Measurements from ENCODE around the gene VASN. TPM values are rescaled to one million over a fixed set of nuclear protein-coding genes. Genes with fewer than 3 reads are reported as not detected.

The VASN gene
- total RNA-seq = 10 to 100 TPM; 10.4 to 12.1 TPM
- polyA plus RNA-seq (2013, experiment 1 of 2) = 11.5 TPM
- 11.6 TPM for polyA plus RNA-seq (2013, experiment 2 of 2)
- long read RNA-seq, experiment 1, partial matches to known transcripts = 4 of 6 reads
- long read RNA-seq, experiment 1, other reads (novel, unspliced or antisense) = 0 of 6 reads
- long read RNA-seq, experiment 2, transcript VASN-201 (2 exons, 2,806 nt) = major isoform, 19 of 26 reads
- long read RNA-seq, experiment 2, partial matches to known transcripts = 7 of 26 reads
- long read RNA-seq, experiment 2, other reads (novel, unspliced or antisense) = 0 of 26 reads
- long read RNA-seq, experiment 3, transcript VASN-201 (2 exons, 2,806 nt) = major isoform, 45 of 50 reads
- long read RNA-seq, experiment 3, partial matches to known transcripts = 0 of 50 reads
- long read RNA-seq, experiment 3, other reads (novel, unspliced or antisense) = 5 of 50 reads
- long read RNA-seq, experiment 4, partial matches to known transcripts = 0 of 1 reads
- long read RNA-seq, experiment 4, other reads (novel, unspliced or antisense) = 1 of 1 reads

DNA sequence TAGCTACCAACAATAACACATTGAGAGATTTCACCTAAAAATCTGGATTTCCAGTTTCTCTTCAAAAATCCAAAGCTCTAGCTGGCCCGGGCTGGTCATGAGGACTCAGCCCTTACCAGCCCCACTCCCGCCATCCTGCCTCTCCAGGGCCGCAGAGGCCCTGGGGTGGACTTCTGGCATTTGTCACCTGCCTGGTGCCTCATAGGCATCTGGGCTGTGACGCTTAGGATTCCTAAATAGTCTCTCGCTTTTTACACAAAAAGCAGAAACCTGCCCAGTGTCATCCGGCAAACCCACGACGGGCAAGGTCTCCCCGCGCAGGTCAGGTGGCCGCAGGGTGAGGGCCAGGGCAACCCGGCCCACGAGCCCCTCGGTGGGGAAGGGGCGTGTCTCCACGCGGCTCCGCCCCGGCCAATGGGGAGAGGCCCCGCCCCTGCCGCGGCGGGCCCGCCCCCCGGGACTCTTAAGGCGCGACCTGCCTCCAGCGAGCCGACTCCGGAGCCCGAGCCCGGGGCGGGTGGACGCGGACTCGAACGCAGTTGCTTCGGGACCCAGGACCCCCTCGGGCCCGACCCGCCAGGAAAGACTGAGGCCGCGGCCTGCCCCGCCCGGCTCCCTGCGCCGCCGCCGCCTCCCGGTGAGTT, at the start of gene VASN:
Gene VASN (plus strand): TSS at position 492 of the 644 bp plus-strand sequence. CDS start 9,030 bp downstream, outside the sequence.
- Histone ChIP-seq H3K9ac (ENCODE audit: extremely low read depth, low read length, poor library complexity, severe bottlenecking) (peak within 1 kb of the TSS; percentile 64), H3K36me3 (ENCODE audit: control insufficient read depth, insufficient read depth, low read length) (no peaks in the 10 kb centered on the region), H3K27me3 (ENCODE audit: control insufficient read depth, insufficient read depth, low read length, poor library complexity, severe bottlenecking) (no peaks in the 10 kb centered on the region), H3K27ac (ENCODE audit: low read depth, low read length) (no peak within 1 kb of the TSS), H3K9me3 (ENCODE audit: control insufficient read depth, low read length) (no peaks in the 10 kb centered on the region), H3K4me1 (ENCODE audit: control insufficient read depth, insufficient read depth, low read length) (peaks cover 25% of the 10 kb centered on the region), H3K4me3 (ENCODE audit: low read length) (peak within 1 kb of the TSS; percentile 82)
- no peak for TF ChIP-seq CTCF (conservative IDR thresholded peaks at IDR 0.05)
- Mint-ChIP-seq H3K27ac (peak within 1 kb of the TSS; percentile 48), H3K4me1 (peaks cover 21% of the 10 kb centered on the region), H3K9me3 (no peaks in the 10 kb centered on the region), H3K27me3 (ENCODE audit: insufficient read depth) (no peaks in the 10 kb centered on the region), H3K36me3 (ENCODE audit: low read depth) (no peaks in the 10 kb centered on the region), H3K4me3 (peak within 1 kb of the TSS; percentile 71)
- peak; percentile 92 for DNase-seq
- 10 to 14% methylated on average over 20 to 50 of the region's 50 CpGs for WGBS, 2 experiments (ENCODE audit: insufficient coverage in 1 of 2, insufficient read length in 1 of 2)

DNA sequence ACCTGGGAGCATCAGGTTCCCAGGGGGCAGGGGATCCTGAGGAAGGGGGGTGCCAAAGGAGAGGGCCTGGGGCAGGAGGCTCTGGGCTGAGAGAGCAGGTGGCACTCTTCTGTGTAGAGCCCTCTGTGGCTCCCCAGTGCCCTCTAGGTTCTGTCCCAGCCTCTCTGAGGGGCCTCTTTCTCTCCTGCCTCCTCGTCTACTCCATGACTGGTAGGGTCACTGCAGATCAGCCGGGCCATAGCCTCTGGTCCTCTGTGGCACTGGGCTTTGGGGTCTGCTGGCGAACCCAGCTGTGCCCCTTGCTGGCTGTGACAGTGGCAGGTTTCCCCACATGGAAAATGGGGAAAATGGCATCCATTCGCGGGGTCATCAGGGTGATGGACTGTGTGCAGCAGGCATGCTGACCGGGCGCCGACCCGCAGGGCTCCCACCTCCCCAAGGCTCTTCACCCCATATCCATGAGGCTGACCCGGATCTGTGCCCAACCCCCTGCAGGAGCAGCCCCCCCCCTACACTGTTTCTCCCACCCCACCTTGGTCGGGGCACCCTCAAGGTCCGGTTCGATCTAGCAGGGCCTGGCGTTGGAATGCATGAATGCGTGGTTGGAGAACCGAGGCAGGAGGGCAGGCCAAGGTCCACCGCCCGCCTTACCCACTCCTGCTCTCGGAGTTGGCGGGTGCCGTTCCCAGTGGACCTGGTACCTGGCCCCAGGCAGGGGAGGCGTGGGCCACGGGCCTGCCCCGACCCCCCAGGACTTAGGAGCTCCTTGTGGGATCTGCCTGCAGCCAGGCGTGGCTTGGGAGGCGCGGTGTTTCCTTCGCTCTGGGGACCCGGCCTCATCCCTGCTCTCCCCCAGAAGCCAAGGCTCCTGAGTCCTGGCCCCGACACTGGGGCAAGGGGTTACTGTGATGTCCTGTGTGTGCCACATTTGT, 49.3 kb upstream of the VASN start:
- H3K4me1 Mint-ChIP-seq = peaks cover 8% of the 10 kb centered on the region
- peak; percentile 44 for DNase-seq
- H3K27me3 Mint-ChIP-seq (ENCODE audit: insufficient read depth) = no peaks in the 10 kb centered on the region
- Histone ChIP-seq H3K27me3 (ENCODE audit: control insufficient read depth, insufficient read depth, low read length, poor library complexity, severe bottlenecking) (no peaks in the 10 kb centered on the region), H3K4me3 (ENCODE audit: low read length) (no peak overlapping the region), H3K36me3 (ENCODE audit: control insufficient read depth, insufficient read depth, low read length) (no peaks in the 10 kb centered on the region), H3K9ac (ENCODE audit: extremely low read depth, low read length, poor library complexity, severe bottlenecking) (no peak overlapping the region), H3K4me1 (ENCODE audit: control insufficient read depth, insufficient read depth, low read length) (peaks cover 18% of the 10 kb centered on the region), H3K9me3 (ENCODE audit: control insufficient read depth, low read length) (no peaks in the 10 kb centered on the region), H3K27ac (ENCODE audit: low read depth, low read length) (no peak overlapping the region)
- no peaks in the 10 kb centered on the region for H3K9me3 Mint-ChIP-seq
- H3K4me3 Mint-ChIP-seq = no peak overlapping the region
- H3K36me3 Mint-ChIP-seq (ENCODE audit: low read depth) = no peaks in the 10 kb centered on the region
- no peak for TF ChIP-seq CTCF (conservative IDR thresholded peaks at IDR 0.05)
- 92 to 93% methylated on average over 16 to 30 of the region's 30 CpGs for WGBS, 2 experiments (ENCODE audit: insufficient coverage in 1 of 2, insufficient read length in 1 of 2)
- no peak overlapping the region for H3K27ac Mint-ChIP-seq
